A549 (cell line): ENCODE results near the gene TMEM87B.
"Not testable (repeated sequence)": the region's sequence is repeated elsewhere in the genome, so short reads cannot be mapped to it uniquely, and the experiment has no call there.

ENCODE experiments used
- CTCF ChIP-seq: fragments of >200 bp; sonication (Bioruptor Twin); formaldehyde crosslinking; IDR thresholded peaks from 3 replicates; pipeline ENCODE4 v1.5.1; 2016
- JUN ChIP-seq, 2 experiments: fragments of >200 bp; sonication (Bioruptor Twin); formaldehyde crosslinking; IDR thresholded peaks; 2 replicates in 1 of 2; 3 replicates in 1 of 2; pipeline ENCODE4 v1.6.1; 2016 to 2017
- PBX3 ChIP-seq: IDR thresholded peaks from 2 replicates; pipeline ENCODE4 v1.6.1; 2012
- SMC3 ChIP-seq: fragments of >200 bp; sonication (Bioruptor Twin); formaldehyde crosslinking; IDR thresholded peaks from 3 replicates; pipeline ENCODE4 v1.6.1; 2018; ENCODE audit warnings: inconsistent platforms

GRCh38 chr2:112113354-112113753 lies 58.3 kb downstream of the TMEM87B start:
- TF ChIP-seq CTCF; SMC3; PBX3; JUN (IDR thresholded peaks at IDR 0.05): not testable (repeated sequence)
